ENCODE data around the gene FXYD2.

The FXYD2 gene

GRCh38 chr11:117857734-117858414 is 33.3 kb upstream of the FXYD2 start:
- no peak for DNase-seq (ENCODE audit: low read depth)

GRCh38 chr11:117855912-117856651 is 31.5 kb upstream of the FXYD2 start:
- no peak for DNase-seq (ENCODE audit: low read depth)

DNA sequence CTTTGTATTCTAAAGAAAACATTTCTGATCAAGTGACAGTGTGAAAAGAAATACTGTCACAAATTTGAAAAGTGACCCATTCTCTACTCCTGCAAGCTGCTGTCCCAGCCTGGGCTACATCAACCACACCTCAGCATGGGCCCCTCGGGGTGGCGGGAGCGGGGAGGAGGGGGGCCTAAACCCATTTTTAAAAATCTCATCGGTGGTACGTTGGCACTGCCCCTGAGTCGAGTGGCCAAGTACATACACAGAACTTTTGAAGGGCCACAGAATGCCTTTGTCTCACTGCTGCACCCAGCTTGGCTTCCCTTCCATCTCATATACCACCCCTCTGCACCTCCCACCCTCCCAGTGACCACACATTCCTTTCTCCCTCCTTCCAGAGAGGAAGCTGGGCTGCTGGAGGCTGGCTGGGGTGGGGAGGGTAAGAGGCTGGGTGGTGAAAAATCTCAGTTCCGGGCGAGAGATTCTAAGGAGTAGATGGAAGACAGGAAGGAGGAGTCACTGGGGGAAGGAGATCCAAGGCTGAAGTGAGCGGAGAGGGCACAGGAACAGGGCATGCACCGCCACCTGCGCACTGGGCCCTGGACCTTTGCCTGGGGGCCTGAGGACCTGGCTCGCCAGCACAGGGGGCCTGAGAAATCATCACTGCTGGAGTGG is 30.8 kb upstream of the FXYD2 start:
- no peak for DNase-seq (ENCODE audit: low read depth)

DNA sequence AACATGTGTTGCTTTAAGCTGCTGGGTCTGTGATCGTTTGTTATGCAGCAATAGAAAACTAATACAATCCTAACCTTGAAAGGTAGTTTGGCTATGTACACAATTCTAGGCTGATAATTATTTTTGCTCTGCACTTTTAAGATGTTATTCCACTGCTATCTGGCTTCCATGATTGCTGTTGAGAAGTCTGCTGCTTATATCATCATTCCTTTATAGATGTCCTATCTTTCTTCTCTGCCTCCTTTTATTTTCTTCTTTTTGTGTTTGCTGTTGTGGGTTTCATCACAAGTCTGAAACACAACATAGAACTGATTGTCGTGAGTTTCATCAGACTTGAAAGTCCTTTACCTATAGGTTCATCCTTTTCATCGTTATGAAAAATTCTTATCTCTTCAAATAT is 27.8 kb upstream of the FXYD2 start:
- DNase-seq (ENCODE audit: low read depth) = no peak

DNA sequence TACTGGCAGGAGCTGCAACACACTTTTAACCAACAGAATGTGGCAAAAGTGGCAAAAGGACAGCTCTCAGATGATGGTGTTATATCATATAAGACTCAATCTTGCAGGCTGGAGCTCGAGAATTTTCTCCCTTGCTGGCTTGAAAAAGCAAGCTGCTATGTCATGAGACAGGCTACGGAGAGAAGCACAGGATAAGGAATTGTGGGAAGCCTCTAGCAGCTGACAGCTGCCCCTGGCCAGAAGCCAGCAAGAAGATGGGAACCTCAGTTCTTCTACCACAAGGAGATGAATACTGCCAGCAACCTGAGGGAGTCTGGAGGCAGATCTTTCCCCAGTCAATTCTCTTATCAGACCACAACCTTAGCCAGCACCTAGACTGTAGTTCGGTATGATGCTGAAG is 27.3 kb upstream of the FXYD2 start:
- DNase-seq (ENCODE audit: low read depth) = no peak

DNA sequence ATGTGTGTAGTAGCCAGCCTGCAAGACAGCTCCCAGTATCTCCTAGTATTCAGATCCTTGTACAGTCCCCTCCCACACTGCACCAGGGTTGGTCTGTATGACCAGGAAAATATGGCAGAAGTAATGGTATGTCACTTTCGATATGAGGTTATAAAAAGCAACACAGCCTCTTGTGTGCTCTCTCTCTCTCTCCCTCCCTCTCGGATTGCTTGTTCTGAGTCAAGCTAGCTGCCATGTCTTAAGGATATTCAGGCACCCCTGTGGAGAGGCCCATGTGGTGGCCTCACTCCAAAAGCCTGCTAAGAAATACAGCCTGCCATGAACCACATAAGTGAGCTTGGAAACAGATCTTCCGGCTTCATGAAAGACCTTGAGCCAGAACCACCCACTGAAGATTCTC is 26.6 kb upstream of the FXYD2 start:
- DNase-seq (ENCODE audit: low read depth) = no peak

DNA sequence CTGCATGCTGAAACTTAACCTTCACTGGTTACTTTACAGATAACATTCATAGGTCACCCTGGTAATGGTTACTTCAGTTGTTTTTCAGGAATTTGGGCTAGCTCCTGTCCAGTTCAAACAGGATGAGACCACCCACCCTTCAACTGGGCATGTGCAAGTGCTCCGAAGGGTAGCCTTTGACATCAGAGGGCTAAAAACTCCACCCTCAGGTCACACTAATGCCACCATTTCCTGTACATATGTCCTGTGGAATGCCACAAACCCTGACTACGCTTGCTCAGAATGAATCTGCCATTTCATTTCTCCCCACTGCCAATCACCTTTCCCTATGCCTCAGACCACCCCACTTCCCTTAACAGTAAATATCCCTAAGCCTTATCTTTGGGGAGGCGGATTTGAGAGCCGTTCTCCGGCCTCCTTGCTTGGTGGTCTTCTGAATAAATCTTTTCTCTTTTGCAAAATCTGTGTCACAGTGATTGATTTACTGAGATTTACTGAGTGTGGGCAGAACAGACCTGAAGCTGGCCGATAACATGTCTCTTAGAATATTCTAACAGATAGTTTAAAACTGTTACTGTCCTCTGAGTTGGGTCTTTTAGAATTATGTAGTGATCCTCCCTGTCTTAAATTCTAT is 25.4 kb upstream of the FXYD2 start:
- no peak for DNase-seq (ENCODE audit: low read depth)

- peak; percentile 49 for DNase-seq (ENCODE audit: low read depth)
These were observed 19.3 kb upstream of the FXYD2 start for GRCh38 chr11:117843666-117844484.

DNA sequence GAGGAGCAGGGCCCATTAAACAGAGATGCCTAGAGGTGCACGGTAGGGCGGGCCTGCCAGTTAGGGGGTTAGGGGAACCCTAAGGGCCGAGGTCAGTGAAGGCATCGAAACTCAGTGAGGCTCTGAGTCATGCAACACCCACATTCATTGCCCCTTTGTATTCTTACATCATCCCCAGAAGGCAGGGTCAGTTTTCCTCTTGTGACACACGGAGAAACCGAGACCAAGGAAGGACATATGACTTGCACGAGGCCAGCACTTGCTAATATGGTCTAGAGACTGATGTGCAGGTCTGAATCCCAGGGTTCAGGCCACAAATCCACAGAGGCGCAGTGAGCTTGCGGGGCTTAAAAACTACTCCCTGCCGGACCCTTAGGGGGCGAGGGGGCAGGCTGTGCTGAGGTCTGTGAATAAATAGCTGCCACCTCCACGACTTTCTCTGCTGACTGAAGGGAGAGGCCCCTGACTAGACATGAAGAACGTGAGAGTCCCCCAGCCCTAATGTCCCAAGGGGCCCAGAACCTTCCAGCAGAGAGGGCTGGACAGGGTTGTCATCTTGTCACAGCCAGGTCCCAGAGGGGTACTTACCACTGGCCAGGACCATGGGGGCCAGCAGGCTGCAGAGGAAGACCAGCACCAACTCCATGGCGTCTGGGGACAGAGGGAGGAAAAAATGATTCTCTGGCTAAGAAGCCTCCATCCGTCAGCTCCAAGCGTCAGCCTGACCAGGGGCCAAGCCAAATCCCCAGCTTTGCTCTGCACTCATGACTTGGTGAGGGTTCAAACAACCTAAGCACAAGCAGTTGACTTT is 17.8 kb upstream of the FXYD2 start:
- DNase-seq (ENCODE audit: low read depth) = no peak

GRCh38 chr11:117841551-117842031 is 17.0 kb upstream of the FXYD2 start:
- DNase-seq (ENCODE audit: low read depth) = no peak

DNA sequence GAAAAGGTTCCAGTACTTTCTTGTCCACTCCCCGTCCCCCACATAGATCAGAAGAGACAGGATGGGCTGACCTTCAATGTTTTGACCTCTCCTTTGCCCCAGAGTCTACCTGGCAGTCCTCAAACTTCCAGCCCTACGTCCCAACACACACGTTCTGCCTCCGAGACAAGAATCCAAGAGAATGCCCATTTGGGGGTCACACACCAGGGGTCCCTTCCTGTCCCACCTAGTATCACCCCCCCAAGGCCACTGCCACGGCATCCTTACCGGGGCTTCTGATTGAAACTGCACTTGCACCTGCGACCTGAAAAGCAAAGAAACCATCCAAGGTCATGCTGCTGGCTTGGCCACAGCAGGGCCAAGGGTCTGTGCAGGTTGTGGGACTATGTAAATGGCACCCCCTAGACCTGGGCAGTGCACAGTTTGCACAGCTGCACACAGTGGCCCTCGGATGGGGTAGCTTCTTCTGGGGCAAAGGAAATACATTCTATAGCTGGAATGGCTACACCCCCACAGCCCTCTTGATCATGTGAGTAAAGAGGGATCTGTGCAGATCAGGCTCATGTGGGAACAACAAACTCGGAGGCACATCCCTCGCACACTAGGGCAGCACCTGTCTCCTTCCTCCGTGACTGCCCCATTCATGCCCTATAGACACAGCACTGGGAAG is 16.5 kb upstream of the FXYD2 start:
- DNase-seq (ENCODE audit: low read depth) = no peak

- no peak for DNase-seq (ENCODE audit: low read depth)
These were observed 15.6 kb upstream of the FXYD2 start for GRCh38 chr11:117839936-117840813.

DNA sequence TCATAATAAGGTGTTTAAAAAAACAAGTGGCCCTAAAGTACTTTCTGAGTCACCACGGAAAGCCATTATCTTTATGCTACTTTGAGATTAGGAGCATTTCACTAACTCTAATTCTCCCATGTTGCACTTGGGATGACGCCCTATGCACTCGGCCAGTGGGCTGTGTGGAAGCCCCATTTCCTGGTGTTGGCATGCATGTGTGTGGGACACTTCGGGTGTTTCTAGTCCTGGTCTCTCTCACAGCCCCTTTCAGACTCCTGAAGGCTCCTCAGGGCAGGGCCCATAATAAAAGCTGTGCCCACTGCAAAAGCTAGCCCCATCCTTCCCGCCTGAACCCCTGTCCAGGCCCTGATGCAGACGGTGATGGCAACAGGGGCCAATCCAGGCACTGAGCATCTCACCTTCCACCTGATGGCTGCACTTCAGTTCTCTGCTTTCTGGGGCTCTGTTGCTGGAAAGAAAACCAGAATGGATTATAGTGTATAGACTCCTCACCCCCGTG is 14.9 kb upstream of the FXYD2 start:
- no peak for DNase-seq (ENCODE audit: low read depth)

DNA sequence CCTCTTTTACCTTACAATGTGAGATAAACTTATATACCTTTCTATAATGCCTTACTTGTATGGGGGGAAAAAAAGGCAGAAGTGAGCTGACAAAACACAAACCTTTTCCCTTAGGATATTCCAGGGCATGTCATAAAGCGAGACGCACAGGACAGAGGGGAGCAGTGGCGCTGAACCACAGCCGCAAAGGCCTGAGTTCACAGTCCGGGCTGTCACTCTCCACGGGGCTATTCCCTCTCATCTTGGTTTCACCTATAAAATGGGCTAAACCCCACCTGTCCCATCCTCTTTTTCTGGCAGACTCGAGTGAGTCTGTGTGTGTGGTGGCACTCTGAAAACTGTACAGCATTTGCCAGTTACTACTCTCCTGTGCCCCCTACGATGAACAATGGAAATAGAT is 14.4 kb upstream of the FXYD2 start:
- no peak for DNase-seq (ENCODE audit: low read depth)

GRCh38 chr11:117837791-117838190 is 13.2 kb upstream of the FXYD2 start:
- DNase-seq (ENCODE audit: low read depth) = no peak

GRCh38 chr11:117837070-117837776 is 12.7 kb upstream of the FXYD2 start:
- DNase-seq (ENCODE audit: low read depth) = no peak

GRCh38 chr11:117836077-117836960 is 11.8 kb upstream of the FXYD2 start:
- no peak for DNase-seq (ENCODE audit: low read depth)

All from fibroblast of the conjunctiva (primary cell).